Measurements from ENCODE around the gene ARPC5L. TPM values are rescaled to one million over a fixed set of nuclear protein-coding genes. Genes with fewer than 3 reads are reported as not detected.

ARPC5L gene
- total and polyA plus RNA-seq, 2 of the 8 experiments (the other 6 are each of a cell fraction or from before 2014, with no cell fraction given): 34.1 to 50.6 TPM

DNA sequence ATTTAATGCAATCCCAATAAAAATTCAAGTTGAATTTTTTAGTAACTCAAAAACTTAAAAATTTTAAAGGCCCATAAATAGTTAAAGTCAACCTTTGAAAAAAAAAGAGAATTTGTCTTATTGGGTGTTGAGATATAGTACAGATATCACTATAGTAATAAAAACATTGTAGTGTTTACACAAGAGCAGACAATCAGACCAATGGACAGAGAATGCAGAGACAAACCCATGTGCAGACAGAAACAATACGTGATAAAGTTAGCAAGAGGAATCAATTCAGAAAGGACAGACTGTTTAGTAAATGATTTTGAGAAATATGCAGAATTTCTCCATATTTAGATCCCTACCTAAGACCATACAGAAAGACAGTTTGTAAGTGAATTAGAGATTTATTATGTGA, 45.0 kb downstream of the ARPC5L start:
- Histone ChIP-seq H3K27ac (ENCODE audit: low read depth, low read length) (no peak overlapping the region), H2AFZ (ENCODE audit: low read length) (no peak overlapping the region), H3K18ac (ENCODE audit: extremely low read depth, low read length) (no peak overlapping the region), H3K36me3 (ENCODE audit: control insufficient read depth in 2 of 4, insufficient read depth in 4 of 4, low read length in 3 of 4) (peaks cover 0 to 5% (median 2%) of the 10 kb centered on the region in 4 experiments; a peak in 2 of 8 replicates), H4K20me1 (replicated peaks in 1 of 2; ENCODE audit: control insufficient read depth in 1 of 2, insufficient read depth in 2 of 2, low read length in 2 of 2) (peaks cover 0 to 2% of the 10 kb centered on the region in 2 experiments), H2BK15ac (ENCODE audit: low read length) (no peak overlapping the region), H2BK120ac (replicated peaks; ENCODE audit: low read depth, low read length) (no peak overlapping the region), H3K23ac (ENCODE audit: insufficient read length) (no peak overlapping the region), H3K14ac (ENCODE audit: insufficient read length) (no peak overlapping the region), H3K79me1 (ENCODE audit: low read depth, low read length) (no peaks in the 10 kb centered on the region), H2BK5ac (ENCODE audit: low read depth, low read length) (no peak overlapping the region), H4K5ac (ENCODE audit: insufficient read length, low read depth, low read length) (no peak overlapping the region), H3K4me3 (ENCODE audit: extremely low read depth in 1 of 4, insufficient read depth in 2 of 4, low read depth in 3 of 4, low read length in 4 of 4) (no peak overlapping the region), H3K79me2 (ENCODE audit: control insufficient read depth in 1 of 2, insufficient read depth in 2 of 2, low read length in 2 of 2) (no peaks in the 10 kb centered on the region), H2BK12ac (ENCODE audit: low read depth, low read length) (no peak overlapping the region), H3K4me1 (replicated peaks in 1 of 4; ENCODE audit: control insufficient read depth in 3 of 4, insufficient read depth in 4 of 4, low read length in 3 of 4) (peaks cover 0 to 2% (median 0%) of the 10 kb centered on the region in 4 experiments; a peak in 2 of 7 replicates), H3K56ac (replicated peaks; ENCODE audit: insufficient read length, low read depth, low read length) (no peak overlapping the region), H4K91ac (replicated peaks; ENCODE audit: insufficient read length, low read length) (no peak overlapping the region), H3K9ac (replicated peaks in 1 of 4; ENCODE audit: extremely low read depth in 1 of 4, low read depth in 3 of 4, low read length in 3 of 4) (no peak overlapping the region), H3K23me2 (ENCODE audit: low read depth, low read length) (peaks cover 2% of the 10 kb centered on the region; the same call in 1 of the 2 replicates), H4K8ac (ENCODE audit: extremely low read depth, insufficient read depth, low read length) (no peak overlapping the region), H3K27me3 (replicated peaks in 1 of 4; ENCODE audit: control insufficient read depth in 3 of 4, extremely low read depth in 1 of 4, insufficient read depth in 3 of 4, low read length in 3 of 4) (no peaks in the 10 kb centered on the region), H2AK5ac (ENCODE audit: low read depth, low read length) (no peak overlapping the region), H2BK20ac (ENCODE audit: low read length) (no peak overlapping the region), H3K9me3 (ENCODE audit: insufficient read depth in 2 of 2, low read depth in 1 of 2, low read length in 1 of 2) (no peaks in the 10 kb centered on the region), H3K4me2 (ENCODE audit: insufficient read depth in 1 of 2, low read depth in 2 of 2, low read length in 2 of 2) (no peak overlapping the region), H3K4ac (replicated peaks; ENCODE audit: insufficient read length, low read depth, low read length) (no peak overlapping the region)
- no peak for FAIRE-seq
- ChIA-PET CTCF (ENCODE audit: partially characterized antibody) (no interaction called here), POLR2A (ENCODE audit: partially characterized antibody) (no interaction called here)
- no peak for TF ChIP-seq KDM5A (IDR thresholded peaks at IDR 0.05; ENCODE audit: low read length)
- no peak for TF ChIP-seq GTF2F1 (IDR thresholded peaks at IDR 0.05; ENCODE audit: borderline replicate concordance, low read depth, low read length)
- TF ChIP-seq FOSL1 (IDR thresholded peaks at IDR 0.05; ENCODE audit: insufficient read depth, low read depth, low read length): no peak
- no peak for TF ChIP-seq SP2 (IDR thresholded peaks at IDR 0.05; ENCODE audit: low read length)
- no peak for TF ChIP-seq RFX5 (IDR thresholded peaks at IDR 0.05; ENCODE audit: borderline replicate concordance, low read depth, low read length)
- TF ChIP-seq RAD21 (IDR thresholded peaks at IDR 0.05 in 1 of 2, conservative IDR thresholded peaks at IDR 0.05 in 1 of 2; ENCODE audit: low read depth in 2 of 2, low read length in 2 of 2): no peak
- TF ChIP-seq CTCF (IDR thresholded peaks at IDR 0.05; ENCODE audit: control extremely low read depth in 1 of 3, insufficient read depth in 1 of 3, low read depth in 1 of 3, low read length in 3 of 3): no peak
- no peak for DNase-seq (ENCODE audit: low read depth in 1 of 2, low spot score in 2 of 2)
- WGBS, 2 experiments (ENCODE audit: extremely low coverage in 1 of 2, insufficient coverage in 1 of 2, insufficient read length in 1 of 2, insufficient replicate concordance in 2 of 2, low coverage in 1 of 2, low lambda C conversion rate in 2 of 2, missing lambda C conversion rate in 1 of 2): 90% methylated on average over 1 of the region's 1 CpG; no CpG with 5 or more reads in 1 of the 2 experiments

Measured in H1 (cell line).